HPDE6-E6E7 (cell line): ENCODE results near the gene CD93.

Experiments
- DNase-seq: peaks from one replicate; pipeline ENCODE4 v3.0.0; 2011; ENCODE audit warnings: missing footprints; ENCODE audit errors: extremely low spot score

Gene CD93

GRCh38 chr20:23086056-23086566 lies at the start of gene CD93:
Gene CD93 (minus strand): TSS chr20:23086324. CDS start chr20:23086192, 132 bp downstream.
- no peak for DNase-seq

GRCh38 chr20:23133560-23133998 lies 47.5 kb upstream of the CD93 start:
- DNase-seq: no peak

DNA sequence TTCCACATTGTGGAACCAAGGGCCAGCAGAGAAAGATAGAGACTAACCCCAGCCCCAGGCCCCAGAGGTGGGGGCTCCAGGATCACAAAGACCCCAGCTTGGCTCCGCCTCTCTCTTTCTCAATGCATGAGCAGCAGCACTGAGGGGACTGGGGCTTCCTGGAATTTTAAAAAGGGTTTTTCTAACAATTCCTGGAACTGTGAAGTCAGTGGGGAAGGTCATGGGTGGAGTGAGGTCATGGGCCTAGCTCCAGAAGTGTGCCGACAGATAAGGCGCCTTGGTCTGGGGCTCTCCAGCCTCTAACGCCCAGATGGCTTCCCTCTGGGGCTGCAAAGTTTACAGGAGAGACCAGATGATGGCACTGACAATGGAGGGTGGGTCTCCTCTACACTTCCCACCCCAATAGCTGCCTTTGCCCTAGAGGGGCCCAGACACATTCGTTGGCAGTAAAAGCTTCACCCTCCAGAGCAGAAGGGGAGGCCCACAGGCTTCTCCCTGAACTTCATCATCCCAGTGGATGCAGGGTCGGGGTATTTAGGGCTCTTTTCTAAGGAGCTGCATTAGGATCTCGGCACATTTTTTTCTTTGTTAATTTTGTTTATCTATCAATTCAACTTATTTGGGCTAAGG lies 46.9 kb upstream of the CD93 start:
- no peak for DNase-seq

DNA sequence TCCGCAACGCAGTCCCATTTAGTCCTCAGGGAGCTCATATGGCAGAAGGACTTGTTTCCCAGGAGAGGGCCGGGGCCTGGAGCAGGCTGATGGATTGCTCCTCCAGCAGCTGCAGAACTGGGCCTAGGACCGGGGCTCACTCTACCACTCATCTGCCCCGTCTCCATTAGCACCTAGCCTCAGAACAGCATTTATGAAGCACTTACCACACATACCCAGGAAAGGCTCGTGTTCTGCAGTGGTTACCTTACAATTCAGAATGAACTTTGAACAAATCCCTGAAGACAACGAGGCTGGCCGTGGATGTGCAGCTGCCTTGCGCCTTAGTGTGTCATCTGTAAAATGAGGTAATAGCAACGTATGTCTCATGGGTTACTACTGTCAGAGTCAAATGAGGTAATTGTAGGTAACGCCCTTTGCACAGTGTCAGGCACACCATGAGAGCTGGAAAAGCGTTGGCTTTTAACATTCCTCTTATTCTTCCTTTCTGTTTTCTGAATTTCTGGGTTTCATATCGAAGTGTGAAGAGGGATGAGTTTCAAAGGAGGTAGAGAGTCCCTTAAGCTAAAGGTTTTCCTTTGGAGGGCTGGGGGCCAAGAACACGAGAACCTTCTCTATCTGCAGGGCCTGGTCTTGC lies 46.3 kb upstream of the CD93 start:
- DNase-seq: no peak

DNA sequence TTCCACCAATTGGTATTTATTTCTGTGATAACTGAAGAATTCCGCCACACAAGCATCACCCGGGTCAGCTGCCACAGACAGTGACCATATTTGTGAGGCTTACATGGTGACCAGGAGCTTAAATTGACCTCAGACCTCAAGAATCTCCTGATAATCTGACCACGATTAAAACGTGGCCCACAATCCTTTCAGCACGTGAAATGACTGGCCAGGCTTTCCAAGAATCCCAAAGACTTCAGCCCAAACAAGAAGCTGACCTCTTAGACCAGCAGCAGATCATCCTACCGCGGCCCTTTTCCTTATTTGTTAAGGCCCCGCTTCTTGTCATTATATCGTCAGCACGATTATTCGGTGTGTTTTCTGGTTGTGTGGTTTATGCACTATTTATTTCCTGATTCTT lies 45.6 kb upstream of the CD93 start:
- no peak for DNase-seq

GRCh38 chr20:23130622-23131140 lies 44.6 kb upstream of the CD93 start:
- DNase-seq: no peak

DNA sequence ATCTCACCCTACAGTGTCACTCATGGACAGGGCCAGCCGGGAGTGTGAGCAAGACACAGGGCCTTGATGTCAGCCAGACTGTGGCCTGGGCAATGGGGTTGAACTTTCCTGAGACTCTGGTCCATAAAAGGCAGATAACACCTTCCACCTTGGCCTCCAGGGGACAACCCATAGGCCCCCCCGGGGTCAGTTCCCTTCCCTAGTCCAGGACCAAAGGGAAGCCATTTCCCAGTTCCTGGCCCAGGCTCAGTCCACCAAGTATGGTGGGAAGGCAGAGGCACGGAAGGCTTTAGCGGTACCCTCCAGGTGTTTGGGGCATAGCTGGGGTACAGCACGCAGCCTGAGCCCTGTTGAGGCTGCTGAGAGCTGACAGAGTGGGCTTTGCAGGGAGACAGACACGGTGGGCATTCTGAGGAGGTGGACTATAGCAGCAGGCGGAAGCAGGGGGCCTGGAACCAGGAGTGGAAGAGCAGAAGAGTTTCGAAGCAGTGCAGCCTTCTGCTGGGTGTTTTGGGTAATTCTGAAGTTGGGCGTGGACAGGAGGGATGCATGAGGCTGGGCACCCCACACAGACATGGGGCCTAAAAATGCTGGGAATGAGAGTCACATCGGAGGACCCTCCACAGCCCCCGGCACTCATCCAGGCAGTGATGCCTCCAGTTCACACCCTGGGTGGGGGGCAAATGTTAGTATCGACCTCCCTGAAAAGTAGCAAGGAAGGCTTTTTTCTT lies 43.9 kb upstream of the CD93 start:
- no peak for DNase-seq

DNA sequence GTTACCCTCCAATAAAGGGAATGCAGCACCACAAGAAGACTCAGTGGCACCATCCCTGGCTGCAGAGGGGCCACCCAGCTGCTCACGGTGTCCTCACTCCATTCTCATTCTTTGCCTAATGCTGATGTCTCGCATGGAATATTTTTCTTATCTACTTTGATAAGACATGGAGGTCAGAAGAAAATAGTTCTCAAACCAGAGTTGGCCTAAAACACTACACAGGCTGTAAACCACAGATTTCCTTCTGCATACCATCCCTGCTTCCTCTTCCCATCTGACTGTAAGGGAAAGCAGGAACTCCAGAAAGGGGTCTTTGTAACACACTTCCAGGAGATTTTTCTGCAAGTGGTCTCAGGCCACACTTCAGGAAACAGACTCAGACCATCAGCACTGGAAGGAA lies 43.1 kb upstream of the CD93 start:
- DNase-seq: no peak

- no peak for DNase-seq
These were observed 42.5 kb upstream of the CD93 start for GRCh38 chr20:23128461-23129125.

GRCh38 chr20:23127506-23128279 lies 41.6 kb upstream of the CD93 start:
- no peak for DNase-seq

DNA sequence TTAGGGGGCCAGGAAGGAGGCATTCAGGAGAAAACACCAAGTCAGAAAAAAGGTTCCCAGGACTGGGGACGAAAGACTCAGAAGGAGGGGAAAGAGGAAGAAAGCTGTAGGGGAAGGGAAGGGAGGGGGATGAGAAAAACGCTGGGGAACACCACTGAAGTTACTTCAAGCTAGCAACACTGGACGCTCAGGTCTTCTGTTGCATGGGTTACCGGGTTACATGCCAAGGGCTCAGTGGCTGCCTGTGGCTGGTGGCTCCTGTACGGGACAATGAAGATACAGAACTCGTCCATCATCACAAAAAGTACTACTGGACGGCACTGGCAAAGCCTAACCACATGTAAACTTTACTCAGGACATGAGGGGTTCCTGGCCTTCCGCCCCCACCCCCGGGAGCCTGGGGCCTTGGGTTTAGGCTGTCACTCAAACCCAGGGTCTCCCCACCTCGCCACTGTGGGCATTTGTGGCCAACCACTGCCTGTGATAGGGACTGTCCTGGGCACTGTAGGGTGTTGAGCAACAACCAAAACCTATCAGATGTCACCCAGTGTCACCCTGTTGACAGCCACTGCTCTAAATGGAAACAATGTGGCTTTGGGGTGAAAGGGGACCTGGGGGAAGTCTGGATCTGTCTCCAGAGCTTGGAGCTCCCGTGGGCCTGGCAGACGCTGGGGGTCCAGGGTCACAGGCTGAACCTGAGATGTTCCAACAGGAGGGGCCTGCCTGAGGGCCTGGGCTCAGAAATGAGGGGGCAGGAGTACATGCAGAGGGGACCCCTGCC lies 40.3 kb upstream of the CD93 start:
- no peak for DNase-seq

- no peak for DNase-seq
These were observed 39.6 kb upstream of the CD93 start for GRCh38 chr20:23125625-23126191.

GRCh38 chr20:23125159-23125558 lies 39.0 kb upstream of the CD93 start:
- DNase-seq: no peak

- DNase-seq: no peak
These were observed 37.8 kb upstream of the CD93 start for GRCh38 chr20:23123886-23124285.

- DNase-seq: no peak
These were observed 36.9 kb upstream of the CD93 start for GRCh38 chr20:23122796-23123655.

GRCh38 chr20:23122321-23122720 lies 36.2 kb upstream of the CD93 start:
- DNase-seq: no peak

- DNase-seq: no peak
These were observed 35.7 kb upstream of the CD93 start for GRCh38 chr20:23121751-23122320.

DNA sequence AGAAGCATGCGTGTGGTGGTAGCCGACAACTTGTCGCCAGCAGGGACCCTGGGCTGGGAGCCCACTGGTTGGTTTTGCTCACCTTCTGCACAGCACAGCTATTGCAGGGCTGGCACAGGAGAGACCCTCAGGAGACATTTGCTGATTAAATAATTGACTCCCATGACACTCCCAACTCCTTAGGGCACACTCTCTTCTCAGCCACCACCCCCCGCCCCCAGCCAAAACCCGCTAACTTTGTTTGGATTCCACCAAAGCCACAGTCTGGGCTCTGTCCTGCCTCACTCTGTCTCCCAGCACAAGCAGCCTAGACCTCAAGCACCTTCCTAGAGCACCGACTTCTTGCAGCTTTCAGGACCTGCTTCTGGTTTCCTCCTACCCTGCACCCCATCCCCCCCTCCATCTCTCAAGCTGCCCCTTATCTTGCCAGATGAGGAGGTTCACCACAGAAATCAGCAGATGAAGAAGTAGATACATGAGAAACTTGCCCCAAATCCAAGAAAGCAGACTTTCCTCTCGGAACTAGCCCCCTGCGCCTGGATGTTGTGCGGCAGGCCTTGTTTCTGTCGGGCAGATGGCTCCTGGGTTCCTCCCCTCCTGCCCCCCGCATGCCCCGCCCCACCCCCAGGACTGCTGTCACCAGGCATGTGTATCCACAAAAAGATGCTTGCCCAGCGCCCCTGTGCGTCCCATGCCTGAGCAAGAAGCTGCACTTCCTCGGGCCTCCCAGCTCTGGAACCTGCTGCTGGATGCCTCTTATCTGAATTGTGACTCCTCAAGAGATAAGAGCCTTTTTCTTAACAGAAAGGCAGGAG lies 35.0 kb upstream of the CD93 start:
- no peak for DNase-seq
